Measurements from ENCODE around the gene CEBPZOS.
A peak's percentile ranks its signal among the peaks of the same experiment; 100 is the strongest.
"Not testable (repeated sequence)": the region's sequence is repeated elsewhere in the genome, so short reads cannot be mapped to it uniquely, and the experiment has no call there.

CEBPZOS gene

GRCh38 chr2:37219046-37219445 is 22.8 kb downstream of the CEBPZOS start:
- no peak overlapping the region for H3K4me3 ChIP-seq (ENCODE audit: low read depth, low read length)
- peak; percentile 69 to 93 for DNase-seq
- no peak overlapping the region for H4K8ac ChIP-seq (ENCODE audit: low read depth, low read length)
- H2AFZ ChIP-seq (ENCODE audit: insufficient read depth, low read length, poor library complexity): no peak overlapping the region
- no CpG with 5 or more reads among the region's 4 CpGs for WGBS (ENCODE audit: extremely low coverage, insufficient coverage, insufficient read length)
- no peak overlapping the region for H3K18ac ChIP-seq (ENCODE audit: low read length)
- H2BK12ac ChIP-seq (ENCODE audit: low read length): no peak overlapping the region
- no peak overlapping the region for H2BK5ac ChIP-seq (ENCODE audit: low read depth, low read length, poor library complexity)
- H3K4me1 ChIP-seq (ENCODE audit: control insufficient read depth in 1 of 2, insufficient read depth in 2 of 2, low read length in 2 of 2): no peaks in the 10 kb centered on the region
- no peak overlapping the region for H3K4ac ChIP-seq (ENCODE audit: low read depth, low read length)
- H3K9me3 ChIP-seq (ENCODE audit: insufficient read depth, low read depth, low read length): no peaks in the 10 kb centered on the region
- peaks cover 11 to 16% of the 10 kb centered on the region in 2 experiments for H3K36me3 ChIP-seq (ENCODE audit: control insufficient read depth in 1 of 2, insufficient read depth in 2 of 2, low read length in 2 of 2)
- H3K23ac ChIP-seq (ENCODE audit: low read length): no peak overlapping the region
- no peak overlapping the region for H4K12ac ChIP-seq (ENCODE audit: low read depth, low read length)
- H3K27me3 ChIP-seq (ENCODE audit: insufficient read depth, low read length): no peaks in the 10 kb centered on the region
- no peak overlapping the region for H3K14ac ChIP-seq (ENCODE audit: low read length)
- H4K91ac ChIP-seq (ENCODE audit: low read depth, low read length): no peak overlapping the region
- no peaks in the 10 kb centered on the region for H3K79me2 ChIP-seq (ENCODE audit: control insufficient read depth, insufficient read depth, low read length, poor library complexity)
- H3K9ac ChIP-seq (ENCODE audit: low read length): no peak overlapping the region
- no peak overlapping the region for H3K4me2 ChIP-seq (ENCODE audit: low read length)
- H3K79me1 ChIP-seq (ENCODE audit: low read length): no peaks in the 10 kb centered on the region
- H2BK120ac ChIP-seq (ENCODE audit: insufficient read depth, low read length, poor library complexity): no peak overlapping the region
- no peak overlapping the region for H2AK5ac ChIP-seq (ENCODE audit: low read length)
- no peak overlapping the region for H3K27ac ChIP-seq (ENCODE audit: low read depth, low read length)

- Histone ChIP-seq H4K12ac (ENCODE audit: low read depth, low read length) (no peak overlapping the region), H2BK12ac (ENCODE audit: low read length) (no peak overlapping the region), H3K4ac (ENCODE audit: low read depth, low read length) (no peak overlapping the region), H2BK5ac (ENCODE audit: low read depth, low read length, poor library complexity) (no peak overlapping the region), H3K4me1 (ENCODE audit: control insufficient read depth in 1 of 2, insufficient read depth in 2 of 2, low read length in 2 of 2) (no peaks in the 10 kb centered on the region), H2BK120ac (ENCODE audit: insufficient read depth, low read length, poor library complexity) (no peak overlapping the region), H3K27ac (ENCODE audit: low read depth, low read length) (no peak overlapping the region), H2AFZ (ENCODE audit: insufficient read depth, low read length, poor library complexity) (no peak overlapping the region), H3K14ac (ENCODE audit: low read length) (no peak overlapping the region), H3K36me3 (ENCODE audit: control insufficient read depth in 1 of 2, insufficient read depth in 2 of 2, low read length in 2 of 2) (peaks cover 10 to 17% of the 10 kb centered on the region in 2 experiments), H3K9me3 (ENCODE audit: insufficient read depth, low read depth, low read length) (no peaks in the 10 kb centered on the region), H4K8ac (ENCODE audit: low read depth, low read length) (no peak overlapping the region), H3K4me3 (ENCODE audit: low read depth, low read length) (no peak overlapping the region), H4K91ac (ENCODE audit: low read depth, low read length) (no peak overlapping the region), H3K4me2 (ENCODE audit: low read length) (no peak overlapping the region), H3K79me1 (ENCODE audit: low read length) (no peaks in the 10 kb centered on the region), H3K27me3 (ENCODE audit: insufficient read depth, low read length) (no peaks in the 10 kb centered on the region), H3K79me2 (ENCODE audit: control insufficient read depth, insufficient read depth, low read length, poor library complexity) (no peaks in the 10 kb centered on the region), H2AK5ac (ENCODE audit: low read length) (no peak overlapping the region), H3K18ac (ENCODE audit: low read length) (no peak overlapping the region), H3K23ac (ENCODE audit: low read length) (no peak overlapping the region), H3K9ac (ENCODE audit: low read length) (no peak overlapping the region)
- WGBS (ENCODE audit: extremely low coverage, insufficient coverage, insufficient read length): no CpG with 5 or more reads among the region's 4 CpGs
- DNase-seq: no peak
These were observed 26.8 kb downstream of the CEBPZOS start for GRCh38 chr2:37223131-37223530.

- no peak overlapping the region for H4K8ac ChIP-seq (ENCODE audit: low read depth, low read length)
- H3K27ac ChIP-seq (ENCODE audit: low read depth, low read length): no peak overlapping the region
- H3K9me3 ChIP-seq (ENCODE audit: insufficient read depth, low read depth, low read length): no peaks in the 10 kb centered on the region
- H2BK5ac ChIP-seq (ENCODE audit: low read depth, low read length, poor library complexity): no peak overlapping the region
- no peaks in the 10 kb centered on the region for H3K4me1 ChIP-seq (ENCODE audit: control insufficient read depth in 1 of 2, insufficient read depth in 2 of 2, low read length in 2 of 2)
- WGBS (ENCODE audit: extremely low coverage, insufficient coverage, insufficient read length): no CpG with 5 or more reads among the region's 1 CpG
- H3K9ac ChIP-seq (ENCODE audit: low read length): no peak overlapping the region
- no peak overlapping the region for H3K23ac ChIP-seq (ENCODE audit: low read length)
- H2AFZ ChIP-seq (ENCODE audit: insufficient read depth, low read length, poor library complexity): no peak overlapping the region
- peaks cover 10 to 20% of the 10 kb centered on the region in 2 experiments for H3K36me3 ChIP-seq (ENCODE audit: control insufficient read depth in 1 of 2, insufficient read depth in 2 of 2, low read length in 2 of 2)
- H3K4me3 ChIP-seq (ENCODE audit: low read depth, low read length): no peak overlapping the region
- no peak overlapping the region for H2BK12ac ChIP-seq (ENCODE audit: low read length)
- no peaks in the 10 kb centered on the region for H3K27me3 ChIP-seq (ENCODE audit: insufficient read depth, low read length)
- no peak overlapping the region for H2AK5ac ChIP-seq (ENCODE audit: low read length)
- no peaks in the 10 kb centered on the region for H3K79me1 ChIP-seq (ENCODE audit: low read length)
- H3K18ac ChIP-seq (ENCODE audit: low read length): no peak overlapping the region
- H4K91ac ChIP-seq (ENCODE audit: low read depth, low read length): no peak overlapping the region
- DNase-seq: no peak
- H2BK120ac ChIP-seq (ENCODE audit: insufficient read depth, low read length, poor library complexity): no peak overlapping the region
- no peak overlapping the region for H3K14ac ChIP-seq (ENCODE audit: low read length)
- no peak overlapping the region for H4K12ac ChIP-seq (ENCODE audit: low read depth, low read length)
- no peak overlapping the region for H3K4me2 ChIP-seq (ENCODE audit: low read length)
- H3K79me2 ChIP-seq (ENCODE audit: control insufficient read depth, insufficient read depth, low read length, poor library complexity): no peaks in the 10 kb centered on the region
- no peak overlapping the region for H3K4ac ChIP-seq (ENCODE audit: low read depth, low read length)
These were observed 27.8 kb downstream of the CEBPZOS start for GRCh38 chr2:37224063-37224462.

- H3K9me3 ChIP-seq (ENCODE audit: insufficient read depth, low read depth, low read length); DNase-seq; H3K4me1 ChIP-seq (ENCODE audit: control insufficient read depth in 1 of 2, insufficient read depth in 2 of 2, low read length in 2 of 2); H2BK120ac ChIP-seq (ENCODE audit: insufficient read depth, low read length, poor library complexity); H3K23ac ChIP-seq (ENCODE audit: low read length); H4K8ac ChIP-seq (ENCODE audit: low read depth, low read length); H3K14ac ChIP-seq (ENCODE audit: low read length); H3K4me3 ChIP-seq (ENCODE audit: low read depth, low read length); H3K4ac ChIP-seq (ENCODE audit: low read depth, low read length); H2BK5ac ChIP-seq (ENCODE audit: low read depth, low read length, poor library complexity); H2BK12ac ChIP-seq (ENCODE audit: low read length); H3K18ac ChIP-seq (ENCODE audit: low read length); H3K27me3 ChIP-seq (ENCODE audit: insufficient read depth, low read length); H4K12ac ChIP-seq (ENCODE audit: low read depth, low read length); H3K27ac ChIP-seq (ENCODE audit: low read depth, low read length); H2AK5ac ChIP-seq (ENCODE audit: low read length); H3K9ac ChIP-seq (ENCODE audit: low read length); H3K79me1 ChIP-seq (ENCODE audit: low read length); H4K91ac ChIP-seq (ENCODE audit: low read depth, low read length); H3K4me2 ChIP-seq (ENCODE audit: low read length); H3K79me2 ChIP-seq (ENCODE audit: control insufficient read depth, insufficient read depth, low read length, poor library complexity); H2AFZ ChIP-seq (ENCODE audit: insufficient read depth, low read length, poor library complexity): not testable (repeated sequence)
- peaks cover 8 to 21% of the 10 kb centered on the region in 2 experiments for H3K36me3 ChIP-seq (ENCODE audit: control insufficient read depth in 1 of 2, insufficient read depth in 2 of 2, low read length in 2 of 2)
- no CpG with 5 or more reads among the region's 2 CpGs for WGBS (ENCODE audit: extremely low coverage, insufficient coverage, insufficient read length)
These were observed 28.8 kb downstream of the CEBPZOS start for GRCh38 chr2:37225129-37225528.

Data from trophoblast cell (in vitro differentiated cells and primary cell).